ENCODE data around the gene CCDC192. TPM values are rescaled to one million over a fixed set of nuclear protein-coding genes. Genes with fewer than 3 reads are reported as not detected.

Gene CCDC192
- total RNA-seq, 1 donor from 2014 or later, result not detected

DNA sequence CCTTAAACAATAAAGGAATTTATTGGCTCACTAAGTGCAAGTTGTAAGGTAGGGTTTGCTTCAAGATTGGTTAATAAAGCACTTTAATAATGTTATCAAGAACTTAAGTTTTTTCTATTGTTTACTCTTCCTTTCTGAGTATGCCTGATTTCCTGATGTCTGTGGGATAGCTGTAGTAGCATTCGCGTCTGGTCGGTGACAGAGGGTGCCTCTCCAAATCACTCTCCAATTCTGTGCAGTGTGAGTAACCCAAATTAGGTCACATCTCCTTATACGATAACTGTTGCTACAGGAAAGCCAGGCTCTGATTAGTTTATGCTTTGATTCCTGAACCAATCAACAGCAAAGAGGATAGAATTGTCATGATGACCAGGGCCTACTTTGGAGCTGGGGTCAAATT lies 90.7 kb downstream of the CCDC192 start:
- CTCF ChIA-PET, result no interaction called here
- POLR2A ChIA-PET, result no interaction called here
- no peaks in the 10 kb centered on the region for H3K4me1 Mint-ChIP-seq
- ATAC-seq (ENCODE audit: low read depth), result no peak
- no peak overlapping the region for H3K4me3 Mint-ChIP-seq
- H3K27me3 Mint-ChIP-seq, result peaks cover 1% of the 10 kb centered on the region
- TF ChIP-seq CTCF (IDR thresholded peaks at IDR 0.05), result no peak
- intact Hi-C loops (cut with micrococcal nuclease), result no loop called here
- DNase-seq, result no peak
- peaks cover 12% of the 10 kb centered on the region for H3K9me3 Mint-ChIP-seq
- H3K36me3 Mint-ChIP-seq (ENCODE audit: low read depth), result no peaks in the 10 kb centered on the region
- H3K27ac Mint-ChIP-seq, result no peak overlapping the region

DNA sequence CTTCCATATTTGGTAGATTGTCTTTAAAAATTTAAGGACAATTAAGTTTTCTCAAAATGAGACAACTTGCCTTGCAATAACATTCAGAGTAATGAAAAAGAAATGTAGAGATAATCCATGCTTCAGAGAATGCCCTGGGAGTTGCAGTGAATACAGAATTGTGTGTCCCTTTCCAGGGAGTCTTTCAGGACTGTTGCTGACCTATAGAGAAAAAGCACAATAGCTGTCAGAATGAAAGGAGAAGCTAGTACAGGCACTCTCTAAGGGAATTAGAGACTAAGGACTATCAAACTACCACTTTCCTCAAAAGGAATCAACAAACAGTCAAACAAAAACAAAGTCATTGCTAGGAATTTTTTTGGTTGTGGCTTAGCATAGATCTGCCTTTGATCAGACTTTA lies 93.0 kb downstream of the CCDC192 start:
- peaks cover 8% of the 10 kb centered on the region for H3K9me3 Mint-ChIP-seq
- H3K36me3 Mint-ChIP-seq (ENCODE audit: low read depth), result no peaks in the 10 kb centered on the region
- ChIA-PET POLR2A (no interaction called here), CTCF (no interaction called here)
- intact Hi-C loops (cut with micrococcal nuclease), result no loop called here
- H3K27ac Mint-ChIP-seq, result no peak overlapping the region
- H3K27me3 Mint-ChIP-seq, result peaks cover 3% of the 10 kb centered on the region
- no peak for TF ChIP-seq CTCF (IDR thresholded peaks at IDR 0.05)
- H3K4me3 Mint-ChIP-seq, result no peak overlapping the region
- ATAC-seq (ENCODE audit: low read depth) (no peak), DNase-seq (no peak)
- H3K4me1 Mint-ChIP-seq, result no peaks in the 10 kb centered on the region

DNA sequence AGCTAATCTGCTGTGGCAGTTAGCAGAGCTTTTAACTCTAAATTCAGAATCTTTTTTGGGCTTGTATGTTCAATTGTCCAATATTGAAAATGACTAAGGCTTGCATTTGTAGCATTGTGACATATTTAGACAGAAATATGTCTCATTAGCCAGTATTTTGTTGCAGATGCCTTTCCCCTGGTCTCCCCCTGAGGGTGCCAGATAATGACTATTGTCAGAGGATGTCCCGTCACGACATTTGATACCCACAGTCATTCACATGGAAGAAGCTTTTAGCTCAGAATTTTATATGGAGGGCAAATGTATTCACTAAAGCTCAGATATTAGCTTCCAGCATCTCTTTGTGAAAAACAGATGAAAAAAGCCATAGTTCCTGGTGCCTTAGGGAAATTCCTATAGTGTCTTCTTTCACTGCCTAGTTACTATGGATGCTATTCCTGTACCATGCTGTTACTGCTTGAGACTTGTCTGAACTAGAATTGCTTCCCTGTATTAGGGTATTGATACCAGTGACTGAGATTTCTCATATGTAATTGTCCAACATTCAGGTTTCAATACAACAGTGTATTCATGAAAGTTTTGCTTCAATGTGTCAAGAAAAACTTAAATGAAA lies 96.2 kb downstream of the CCDC192 start:
- H3K27ac Mint-ChIP-seq, result no peak overlapping the region
- no peak for DNase-seq
- peaks cover 3% of the 10 kb centered on the region for H3K27me3 Mint-ChIP-seq
- H3K9me3 Mint-ChIP-seq, result no peaks in the 10 kb centered on the region
- CTCF ChIA-PET, result no interaction called here
- POLR2A ChIA-PET, result no interaction called here
- no peaks in the 10 kb centered on the region for H3K36me3 Mint-ChIP-seq (ENCODE audit: low read depth)
- no peak for ATAC-seq (ENCODE audit: low read depth)
- no peak for TF ChIP-seq CTCF (IDR thresholded peaks at IDR 0.05)
- intact Hi-C loops (cut with micrococcal nuclease), result no loop called here
- H3K4me3 Mint-ChIP-seq, result no peak overlapping the region
- no peaks in the 10 kb centered on the region for H3K4me1 Mint-ChIP-seq

DNA sequence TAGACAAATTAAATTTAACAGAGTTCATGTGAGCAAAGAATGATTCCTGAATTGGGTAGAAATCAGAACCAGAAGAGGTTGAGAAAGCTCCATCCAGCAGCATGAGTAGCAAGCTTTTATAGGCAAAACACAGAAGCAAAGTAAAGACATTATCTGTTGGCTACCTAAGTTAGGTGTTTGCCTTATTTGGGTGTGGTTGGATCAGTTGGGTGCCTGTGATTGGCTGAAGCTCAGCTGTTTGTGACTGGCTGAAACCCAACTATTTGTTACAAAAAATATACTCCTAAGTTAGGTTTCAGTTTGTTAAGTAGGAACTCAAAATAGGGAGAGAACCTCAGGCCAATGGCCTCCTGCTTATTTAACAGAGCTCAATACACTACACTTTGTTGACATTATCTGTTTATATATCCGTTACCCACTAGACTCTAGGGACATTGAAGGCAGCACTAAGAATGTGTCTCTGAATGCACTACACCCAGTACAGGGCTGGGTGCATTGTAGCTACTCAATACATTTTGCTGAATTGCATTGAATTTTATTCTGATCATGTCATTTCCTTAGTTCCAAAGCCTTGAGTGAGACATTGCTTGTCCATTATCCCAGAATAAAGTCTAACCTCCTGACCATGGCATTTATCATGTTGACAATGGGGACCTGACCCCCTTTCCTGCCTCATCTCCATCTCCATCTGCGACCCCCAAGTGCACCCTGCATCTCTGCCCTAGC lies 98.7 kb downstream of the CCDC192 start:
- peaks cover 3% of the 10 kb centered on the region for H3K27me3 Mint-ChIP-seq
- ChIA-PET POLR2A (no interaction called here), CTCF (no interaction called here)
- no peak overlapping the region for H3K4me3 Mint-ChIP-seq
- H3K9me3 Mint-ChIP-seq, result no peaks in the 10 kb centered on the region
- H3K36me3 Mint-ChIP-seq (ENCODE audit: low read depth), result no peaks in the 10 kb centered on the region
- no peak for ATAC-seq (ENCODE audit: low read depth)
- no peaks in the 10 kb centered on the region for H3K4me1 Mint-ChIP-seq
- no peak for DNase-seq
- intact Hi-C loops (cut with micrococcal nuclease), result no loop called here
- TF ChIP-seq CTCF (IDR thresholded peaks at IDR 0.05), result no peak
- H3K27ac Mint-ChIP-seq, result no peak overlapping the region

- H3K27ac Mint-ChIP-seq, result no peak overlapping the region
- H3K4me1 Mint-ChIP-seq, result no peaks in the 10 kb centered on the region
- no peak for ATAC-seq (ENCODE audit: low read depth)
- intact Hi-C loops (cut with micrococcal nuclease), result no loop called here
- H3K4me3 Mint-ChIP-seq, result no peak overlapping the region
- no peak for TF ChIP-seq CTCF (IDR thresholded peaks at IDR 0.05)
- no peaks in the 10 kb centered on the region for H3K36me3 Mint-ChIP-seq (ENCODE audit: low read depth)
- no peaks in the 10 kb centered on the region for H3K9me3 Mint-ChIP-seq
- CTCF ChIA-PET, result no interaction called here
- peaks cover 3% of the 10 kb centered on the region for H3K27me3 Mint-ChIP-seq
- POLR2A ChIA-PET, result no interaction called here
- no peak for DNase-seq
Observed at GRCh38 chr5:127802477-127802865, 99.3 kb downstream of the CCDC192 start.
